COLO829 (cell line): Measurements from ENCODE around the gene PLA2G4C.

ENCODE experiments used
- DNase-seq: peaks from one replicate; pipeline ENCODE4 v3.0.0; 2012; ENCODE audit warnings: low spot score

Gene PLA2G4C, protein sequence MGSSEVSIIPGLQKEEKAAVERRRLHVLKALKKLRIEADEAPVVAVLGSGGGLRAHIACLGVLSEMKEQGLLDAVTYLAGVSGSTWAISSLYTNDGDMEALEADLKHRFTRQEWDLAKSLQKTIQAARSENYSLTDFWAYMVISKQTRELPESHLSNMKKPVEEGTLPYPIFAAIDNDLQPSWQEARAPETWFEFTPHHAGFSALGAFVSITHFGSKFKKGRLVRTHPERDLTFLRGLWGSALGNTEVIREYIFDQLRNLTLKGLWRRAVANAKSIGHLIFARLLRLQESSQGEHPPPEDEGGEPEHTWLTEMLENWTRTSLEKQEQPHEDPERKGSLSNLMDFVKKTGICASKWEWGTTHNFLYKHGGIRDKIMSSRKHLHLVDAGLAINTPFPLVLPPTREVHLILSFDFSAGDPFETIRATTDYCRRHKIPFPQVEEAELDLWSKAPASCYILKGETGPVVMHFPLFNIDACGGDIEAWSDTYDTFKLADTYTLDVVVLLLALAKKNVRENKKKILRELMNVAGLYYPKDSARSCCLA

DNA sequence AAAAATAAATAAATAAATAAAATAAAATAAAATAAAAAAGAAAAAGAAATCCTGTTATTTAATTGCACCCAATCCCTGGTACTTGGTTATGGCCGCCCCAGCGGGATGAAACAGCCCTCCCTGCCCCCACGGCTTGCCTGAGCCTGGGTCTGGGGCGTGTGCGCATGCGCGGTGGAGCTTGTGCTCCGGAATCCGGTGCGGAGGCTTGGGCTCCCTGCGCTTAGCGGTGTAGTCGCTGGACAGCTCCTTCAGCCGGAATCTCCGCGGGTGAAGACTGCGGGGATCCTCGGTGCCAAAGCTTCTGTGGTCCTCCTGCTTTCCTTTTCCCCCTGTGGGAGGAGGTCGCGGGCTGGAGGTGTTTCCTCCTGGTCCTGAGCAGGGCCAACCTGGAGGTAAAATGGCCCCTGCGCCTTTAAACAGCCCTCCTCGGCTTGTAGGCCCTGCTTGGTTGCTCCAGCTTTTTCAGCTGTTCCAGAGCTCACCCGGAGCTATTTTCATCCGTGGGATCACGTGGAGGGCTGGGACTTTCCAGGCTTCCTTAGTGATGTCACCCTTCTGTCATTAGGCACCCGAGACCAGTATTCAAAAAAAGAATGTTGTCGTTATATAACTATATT, at the start of gene PLA2G4C:
Gene PLA2G4C (minus strand): TSS at position 468 of the 617 bp plus-strand sequence. CDS start 4,288 bp downstream, outside the sequence.
- DNase-seq, result peak; percentile 93

DNA sequence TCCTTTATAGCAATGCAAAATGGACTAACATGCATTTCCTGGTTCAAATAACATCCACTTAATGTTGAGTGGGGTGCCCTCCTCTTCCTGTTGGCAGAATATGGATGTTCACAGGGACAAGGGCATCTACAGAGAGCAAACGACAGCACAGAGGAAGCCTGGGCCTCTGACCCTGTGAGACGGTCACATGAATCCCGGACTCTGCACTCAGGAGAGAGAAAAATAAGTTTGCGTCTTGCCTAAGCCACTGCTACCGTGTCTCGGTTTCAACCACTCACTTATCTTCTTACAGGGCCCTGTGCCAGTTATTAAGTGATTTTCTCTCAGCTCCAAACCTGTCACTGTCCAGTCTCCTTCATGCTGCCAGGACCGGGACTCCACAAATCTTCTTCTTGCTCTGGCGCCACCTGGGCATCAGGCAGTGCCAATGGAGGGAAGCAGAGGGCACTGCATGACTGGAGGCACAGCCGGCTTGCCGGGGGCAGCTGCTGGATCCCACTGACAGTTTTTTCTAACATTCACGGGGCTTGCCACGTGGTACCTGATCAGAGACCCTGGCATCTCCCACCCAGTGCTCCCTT, 47.7 kb upstream of the PLA2G4C start:
- no peak for DNase-seq

DNA sequence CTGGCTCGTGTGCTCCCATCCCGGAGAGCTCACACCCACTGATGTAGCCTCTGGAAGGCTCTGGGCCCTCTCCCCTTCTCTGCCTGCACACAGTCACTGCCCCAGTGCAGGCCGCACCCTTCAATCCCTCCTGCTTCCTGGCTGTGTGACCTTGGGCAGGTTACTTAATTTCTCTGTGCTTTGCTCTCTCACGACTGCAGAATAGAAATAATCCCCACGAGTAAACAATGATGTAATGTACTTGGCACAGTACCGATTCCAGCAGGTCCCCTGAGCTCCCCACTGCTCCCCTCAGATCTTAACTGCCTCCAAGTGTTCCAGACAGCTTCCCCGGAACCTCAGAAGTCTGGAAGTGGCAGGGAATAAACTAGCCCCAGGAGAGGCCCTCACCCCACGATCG, 43.4 kb upstream of the PLA2G4C start:
- DNase-seq, result no peak

DNA sequence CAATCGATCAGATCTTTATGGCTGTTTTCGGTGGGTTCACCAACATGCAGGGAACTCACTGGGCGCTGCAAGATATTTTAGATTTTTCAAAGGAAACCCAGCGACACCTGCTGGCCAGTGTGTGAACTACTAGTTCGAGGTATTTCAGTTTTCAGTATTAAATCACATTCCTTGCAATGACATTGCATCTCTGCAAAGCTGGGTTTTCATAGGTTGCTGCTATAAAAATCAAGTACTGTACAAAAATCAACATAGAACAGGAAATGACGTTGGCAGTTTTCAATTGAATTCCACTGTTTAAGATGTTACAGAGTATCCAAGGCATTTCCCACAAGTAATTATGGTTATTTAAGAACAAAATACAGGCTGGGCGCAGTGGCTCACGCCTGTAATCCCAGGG, 41.9 kb upstream of the PLA2G4C start:
- DNase-seq, result peak; percentile 75

DNA sequence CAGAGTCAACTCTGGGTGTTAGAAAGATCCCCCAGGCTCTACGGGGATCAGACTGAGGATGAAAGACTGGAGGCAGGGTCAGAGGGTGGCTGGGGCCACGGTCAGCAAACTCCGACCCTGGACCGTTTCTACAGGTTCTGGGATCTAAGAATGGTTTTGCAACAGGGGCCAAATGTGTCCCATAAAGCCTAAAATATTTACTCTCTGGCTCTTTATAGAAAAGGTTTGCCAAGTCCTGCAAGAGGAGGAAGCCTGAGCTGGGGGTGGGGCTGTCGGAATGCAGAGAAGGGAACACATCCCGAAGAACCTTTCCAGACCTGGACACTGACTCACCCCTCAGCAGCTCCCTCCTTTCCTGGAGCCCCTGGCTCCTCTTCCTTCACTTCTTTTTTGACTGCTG, 38.8 kb upstream of the PLA2G4C start:
- no peak for DNase-seq

DNA sequence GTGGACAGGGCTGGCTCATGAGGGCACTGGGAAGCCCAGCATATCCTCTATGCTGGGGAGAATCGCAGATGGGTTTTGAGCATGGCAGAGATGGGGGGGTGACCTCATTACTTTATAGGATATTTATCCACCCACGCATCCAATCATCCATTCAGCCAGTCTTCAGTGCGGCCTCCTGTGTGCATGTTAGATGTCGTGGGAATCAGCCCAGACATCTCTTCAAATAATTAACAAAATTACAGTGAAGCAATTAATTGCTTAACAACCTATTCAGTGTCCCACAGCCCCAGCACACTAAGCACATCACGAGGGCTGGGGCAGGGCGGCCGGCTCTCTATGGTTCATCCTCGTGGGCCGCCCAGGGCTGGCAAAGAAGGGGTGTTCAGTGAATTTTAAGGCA, 38.0 kb upstream of the PLA2G4C start:
- no peak for DNase-seq

DNA sequence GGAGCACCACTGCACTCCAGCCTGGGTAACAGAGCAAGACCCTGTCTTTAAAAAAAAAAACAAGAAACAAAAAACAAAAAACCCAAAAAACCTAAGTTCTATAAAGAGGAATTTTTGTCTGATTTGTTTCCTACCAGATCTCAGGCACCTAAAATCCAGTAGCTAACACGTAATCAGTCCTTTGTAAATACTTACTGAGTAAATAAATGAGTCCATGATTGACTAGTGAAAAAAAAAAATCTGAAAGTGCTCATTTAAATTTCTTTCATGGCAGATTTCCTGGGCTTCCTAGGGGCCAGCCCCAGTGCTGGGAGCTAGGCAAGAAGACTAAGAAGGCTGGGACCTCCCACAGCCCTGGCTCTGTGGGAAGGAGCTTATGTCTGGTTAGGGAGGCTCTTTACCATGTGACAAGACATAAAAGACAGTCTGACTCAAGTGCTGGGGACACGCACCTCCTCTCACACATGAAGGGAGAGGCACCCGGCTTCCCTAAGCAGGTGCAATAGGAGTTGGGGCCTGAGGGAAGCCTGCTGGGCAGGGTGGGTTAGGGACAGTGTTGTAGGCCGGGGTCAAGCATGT, 37.1 kb upstream of the PLA2G4C start:
- DNase-seq, result no peak

DNA sequence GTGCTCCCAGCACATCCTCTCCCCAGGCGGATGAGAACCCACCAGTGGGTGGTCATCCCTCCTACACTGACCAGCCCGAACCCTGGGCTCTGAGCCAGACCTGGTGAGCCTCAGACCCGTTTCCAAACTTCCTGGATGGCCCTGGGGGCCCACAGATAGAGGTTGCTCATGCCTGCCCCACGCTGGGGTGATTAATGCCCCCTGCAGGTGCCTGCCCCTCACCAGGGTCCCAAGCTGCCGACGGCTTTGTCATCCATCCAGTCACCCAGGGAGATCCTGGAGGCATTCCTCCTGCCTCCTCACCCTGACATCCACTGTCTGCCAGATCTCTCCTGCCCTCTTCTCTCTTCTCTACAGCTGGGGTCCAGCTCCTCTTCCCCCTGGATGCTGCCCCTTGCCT, 28.4 kb upstream of the PLA2G4C start:
- DNase-seq, result no peak

DNA sequence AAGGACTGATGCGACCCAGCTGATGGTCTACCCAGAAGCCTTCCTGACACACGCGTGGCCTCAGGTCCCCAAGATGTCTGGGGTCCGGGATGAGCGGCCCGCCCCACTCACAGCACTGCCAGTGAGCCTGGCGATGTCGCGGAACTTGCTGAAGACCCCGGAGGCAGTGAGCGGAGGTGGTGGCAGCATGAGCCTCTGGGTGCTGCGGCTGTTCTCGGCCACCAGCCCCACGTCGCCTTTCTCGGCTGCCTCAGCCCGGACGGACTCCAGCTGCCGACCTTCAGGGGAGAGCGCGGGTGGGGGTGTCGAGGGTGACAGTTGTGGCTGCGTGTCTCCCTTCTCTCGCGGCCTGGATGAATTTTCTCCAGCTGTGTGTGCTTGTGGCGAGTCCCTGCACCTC, 26.8 kb upstream of the PLA2G4C start:
- DNase-seq, result no peak

DNA sequence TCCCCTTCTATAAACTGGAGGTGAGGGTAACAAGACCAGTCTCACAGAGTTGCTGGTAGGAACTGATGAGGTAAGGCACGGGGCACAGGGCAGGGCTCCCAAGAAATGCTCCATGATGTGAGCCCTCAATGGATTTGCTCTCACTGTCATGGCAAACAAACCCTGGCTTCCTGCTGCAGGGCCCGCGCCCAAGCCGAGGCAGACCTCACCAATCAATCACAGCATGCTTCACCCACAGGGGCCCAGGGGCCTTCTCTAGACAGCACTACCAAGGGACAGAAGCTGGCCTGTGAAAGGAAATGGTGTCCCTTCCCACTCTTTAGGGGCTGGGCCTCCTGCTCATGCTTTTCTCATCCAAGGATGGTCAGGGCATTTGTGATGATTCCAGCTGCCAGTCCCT, 25.9 kb upstream of the PLA2G4C start:
- no peak for DNase-seq

DNA sequence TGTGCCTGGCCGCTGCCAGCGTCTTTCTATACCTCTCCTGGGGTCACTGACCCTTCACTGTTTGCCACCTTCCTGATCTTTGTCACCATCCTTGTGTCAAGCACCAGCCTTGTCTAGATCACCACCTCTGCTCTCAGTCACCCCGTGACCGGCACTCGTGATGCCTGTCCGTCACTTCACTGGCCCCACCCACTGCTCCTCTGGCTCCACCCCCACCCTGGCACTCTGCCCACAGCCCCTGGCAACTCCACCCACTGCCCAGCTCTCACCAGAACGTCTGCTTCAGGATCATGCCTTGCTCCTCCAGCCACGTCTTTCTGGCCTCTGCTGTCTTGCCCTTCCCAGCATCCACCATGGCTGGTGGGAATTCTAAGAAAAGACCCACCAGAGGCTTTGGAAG, 24.8 kb upstream of the PLA2G4C start:
- peak; percentile 71 for DNase-seq

DNA sequence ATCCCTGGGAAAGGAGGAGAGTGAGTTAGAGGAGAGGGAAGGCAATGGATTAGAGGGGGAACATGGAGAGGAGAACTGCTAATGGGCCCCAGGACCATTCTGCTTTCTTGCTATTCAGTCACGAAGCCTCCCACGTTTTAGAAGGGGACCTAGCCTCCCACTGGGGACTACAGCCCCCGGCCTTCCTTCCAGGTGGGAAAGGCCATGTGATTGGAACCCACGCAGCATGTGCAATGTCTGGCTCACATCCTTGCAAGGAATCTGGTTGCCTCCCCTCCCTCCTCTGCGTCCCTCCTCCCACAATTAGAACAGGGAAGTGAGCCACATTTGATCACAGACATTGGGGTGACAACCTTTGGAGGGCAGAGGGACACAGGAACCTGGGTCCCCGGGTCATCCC, 22.5 kb upstream of the PLA2G4C start:
- no peak for DNase-seq

DNA sequence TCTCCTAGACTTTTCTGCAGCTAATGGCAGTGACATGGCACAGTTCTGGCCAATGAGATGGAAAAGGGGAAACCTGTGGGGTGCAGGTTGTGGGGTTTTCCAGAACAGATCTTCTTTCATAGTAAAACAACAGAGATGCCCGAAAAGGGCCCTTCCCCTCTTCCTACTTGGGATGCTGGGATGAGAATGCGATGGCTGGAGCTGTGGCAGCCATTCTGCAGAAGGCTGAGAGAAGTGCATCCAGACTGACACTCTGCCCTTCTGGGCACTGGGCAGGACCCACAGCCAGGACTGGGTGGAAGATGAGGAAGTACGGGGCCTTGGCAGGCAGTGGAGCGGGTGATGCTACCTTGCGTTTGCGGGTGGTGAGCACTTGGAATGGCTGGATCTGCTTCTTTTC, 16.9 kb upstream of the PLA2G4C start:
- DNase-seq, result no peak

DNA sequence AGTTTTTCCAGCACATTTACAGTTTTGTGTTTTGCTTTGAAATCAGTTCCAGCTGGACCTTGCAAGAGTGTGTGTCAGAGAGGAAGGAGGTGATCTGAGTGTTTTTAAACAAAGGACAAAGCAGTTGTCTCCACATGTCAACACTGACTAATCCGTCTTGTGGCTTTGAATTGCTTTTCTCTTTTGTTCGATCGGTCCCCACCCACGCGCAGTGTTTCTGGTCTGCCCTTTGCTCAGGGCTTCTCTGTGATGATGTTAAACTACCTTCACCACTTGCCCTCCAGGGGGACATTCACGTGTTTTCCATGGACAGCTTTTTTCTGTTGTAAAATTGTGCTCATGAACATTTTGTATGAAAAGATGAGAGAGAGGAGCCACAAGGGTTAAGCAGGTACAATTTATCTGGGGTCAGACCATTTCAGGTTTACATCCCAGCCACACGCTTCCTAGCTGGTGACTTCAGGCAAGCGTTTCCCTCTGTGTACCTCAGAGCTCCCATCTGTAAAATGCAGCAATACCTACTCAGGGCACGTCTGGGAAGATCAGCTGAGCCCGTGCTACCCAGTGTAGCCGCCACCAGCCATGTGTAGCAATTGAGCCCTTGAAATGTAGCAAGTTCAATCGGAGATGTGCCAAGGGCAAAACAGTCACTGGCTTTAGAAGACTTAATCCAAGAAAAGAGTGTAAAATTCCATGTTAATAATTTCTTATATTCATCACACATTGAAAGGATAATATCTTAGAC, 13.5 kb upstream of the PLA2G4C start:
- peak; percentile 84 for DNase-seq

DNA sequence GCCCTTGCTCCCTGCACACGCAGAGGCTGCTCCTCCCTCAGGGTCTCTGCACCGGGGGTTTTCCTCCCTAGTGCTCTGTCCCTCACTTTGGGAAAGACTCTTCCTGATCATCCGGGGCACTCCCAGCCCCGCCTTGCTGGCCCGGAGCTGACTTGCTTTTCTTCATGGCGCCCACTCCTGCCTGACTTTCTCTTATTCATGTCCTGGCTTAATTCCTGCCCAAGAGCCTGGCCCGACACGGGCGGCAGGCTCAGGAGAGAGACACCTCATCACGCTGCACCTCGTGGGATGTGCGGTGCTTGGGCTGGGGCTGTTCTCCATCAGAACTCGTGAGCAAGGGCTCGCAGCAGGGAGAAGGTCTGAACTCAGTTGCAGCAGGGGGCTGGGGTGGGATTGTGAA, 11.8 kb upstream of the PLA2G4C start:
- no peak for DNase-seq

DNA sequence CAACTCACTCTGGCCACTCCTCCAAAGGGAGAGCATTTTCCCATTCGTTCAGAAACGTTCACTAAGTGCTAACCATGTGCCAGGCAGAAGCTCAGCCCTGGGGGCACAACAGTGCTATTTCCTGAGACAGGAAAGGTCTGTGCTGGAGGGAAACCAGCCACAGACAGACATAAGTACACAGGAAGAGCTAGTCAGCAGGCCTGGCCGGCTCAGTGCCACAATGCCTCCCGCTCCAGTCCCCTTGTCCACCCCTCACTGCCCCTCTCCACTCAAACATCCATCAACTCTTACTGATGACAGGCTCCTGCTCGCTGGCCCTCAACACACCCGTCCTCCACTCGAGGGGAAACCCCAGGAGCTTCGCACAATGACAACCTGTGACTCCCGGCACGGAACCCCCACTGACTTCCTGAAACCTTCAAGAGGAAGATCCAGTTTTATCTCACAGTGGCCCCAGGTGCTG, 11.3 kb upstream of the PLA2G4C start:
- peak; percentile 75 for DNase-seq

DNA sequence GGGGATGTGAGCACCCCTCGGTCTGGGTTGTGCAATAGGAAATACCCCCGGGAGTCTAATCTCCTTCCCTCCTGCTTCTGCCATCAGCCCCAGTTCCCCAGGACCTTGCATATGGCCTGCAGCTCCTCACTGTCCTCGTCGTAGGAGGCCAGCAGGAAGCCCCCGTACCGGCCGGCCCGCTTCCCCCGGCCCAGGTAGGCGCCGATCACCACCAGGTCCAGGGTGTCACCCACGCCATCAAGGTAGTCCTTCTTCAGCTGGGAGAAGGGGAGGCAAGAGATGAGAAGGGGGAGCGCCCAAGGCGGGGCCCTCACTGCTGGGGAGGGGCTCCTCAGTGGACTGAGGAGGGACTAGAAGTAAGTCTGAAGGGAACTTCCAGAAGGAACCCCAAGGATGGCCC, 10.4 kb upstream of the PLA2G4C start:
- no peak for DNase-seq

DNA sequence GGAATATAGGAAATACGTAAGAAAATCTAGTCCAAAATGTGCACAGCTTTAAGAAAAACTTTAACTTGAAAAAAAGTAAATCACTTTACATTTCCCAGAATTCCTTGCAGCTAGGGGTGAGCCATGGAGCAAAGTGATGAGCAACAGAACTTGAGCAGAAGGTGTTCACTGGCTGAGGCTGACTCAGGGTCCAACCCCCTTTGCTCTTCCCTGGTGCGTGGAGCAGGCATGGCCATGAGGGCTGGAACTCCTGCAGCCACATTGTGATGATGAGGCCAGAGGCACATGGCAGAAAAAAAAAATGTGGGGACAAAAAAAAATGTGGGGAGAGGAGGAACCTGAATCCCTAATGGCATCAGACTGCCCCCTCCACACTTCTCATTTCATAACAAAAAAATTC, 9.9 kb upstream of the PLA2G4C start:
- no peak for DNase-seq

DNA sequence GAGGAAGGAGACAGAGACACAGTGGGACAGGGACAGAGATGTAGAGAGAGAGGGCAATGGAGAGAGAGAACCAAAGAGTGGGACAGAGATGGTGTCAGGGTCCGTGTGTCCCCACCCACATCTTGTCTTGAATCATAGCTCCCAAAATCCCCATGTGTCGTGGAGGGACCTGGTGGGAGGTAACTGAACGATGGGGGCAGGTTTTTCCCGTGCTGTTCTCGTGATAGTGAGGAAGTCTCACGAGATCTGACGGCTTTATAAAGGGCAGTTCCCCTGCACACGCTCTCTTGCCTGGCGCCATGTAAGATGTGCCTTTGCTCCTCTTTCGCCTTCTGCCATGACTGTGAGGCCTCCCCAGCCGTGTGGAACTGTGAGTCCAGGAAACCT, 7.5 kb upstream of the PLA2G4C start:
- DNase-seq, result no peak

DNA sequence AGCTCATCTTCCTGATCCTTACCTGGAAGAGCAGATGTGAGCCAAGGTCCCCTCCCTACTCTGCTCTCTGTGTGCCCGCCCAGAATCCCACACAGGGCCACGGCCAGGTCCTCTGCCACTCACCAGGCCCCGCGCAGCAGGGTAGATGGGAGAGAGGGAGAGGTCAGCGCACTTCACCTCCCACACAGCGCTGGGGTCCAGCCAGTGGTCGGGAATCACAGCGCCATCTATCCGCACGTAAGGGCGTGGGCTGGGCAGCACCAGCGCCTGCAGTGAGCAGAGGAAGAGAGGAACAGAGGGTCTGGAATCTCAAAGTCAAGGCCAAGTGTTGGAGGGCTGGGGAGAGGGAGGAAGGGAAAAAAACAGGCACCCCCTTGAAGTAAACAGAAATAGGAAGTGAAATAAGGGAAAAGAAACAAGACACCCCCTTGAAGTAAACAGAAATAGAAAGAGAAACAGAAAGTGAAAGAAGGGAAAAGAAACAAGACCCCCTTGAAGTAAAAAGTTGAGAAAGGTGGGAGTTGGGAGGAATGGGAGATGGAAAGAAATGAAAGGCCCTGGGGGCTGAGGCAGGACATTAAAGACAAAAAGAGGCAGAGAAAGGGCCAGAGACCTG, 7.0 kb upstream of the PLA2G4C start:
- DNase-seq, result no peak

DNA sequence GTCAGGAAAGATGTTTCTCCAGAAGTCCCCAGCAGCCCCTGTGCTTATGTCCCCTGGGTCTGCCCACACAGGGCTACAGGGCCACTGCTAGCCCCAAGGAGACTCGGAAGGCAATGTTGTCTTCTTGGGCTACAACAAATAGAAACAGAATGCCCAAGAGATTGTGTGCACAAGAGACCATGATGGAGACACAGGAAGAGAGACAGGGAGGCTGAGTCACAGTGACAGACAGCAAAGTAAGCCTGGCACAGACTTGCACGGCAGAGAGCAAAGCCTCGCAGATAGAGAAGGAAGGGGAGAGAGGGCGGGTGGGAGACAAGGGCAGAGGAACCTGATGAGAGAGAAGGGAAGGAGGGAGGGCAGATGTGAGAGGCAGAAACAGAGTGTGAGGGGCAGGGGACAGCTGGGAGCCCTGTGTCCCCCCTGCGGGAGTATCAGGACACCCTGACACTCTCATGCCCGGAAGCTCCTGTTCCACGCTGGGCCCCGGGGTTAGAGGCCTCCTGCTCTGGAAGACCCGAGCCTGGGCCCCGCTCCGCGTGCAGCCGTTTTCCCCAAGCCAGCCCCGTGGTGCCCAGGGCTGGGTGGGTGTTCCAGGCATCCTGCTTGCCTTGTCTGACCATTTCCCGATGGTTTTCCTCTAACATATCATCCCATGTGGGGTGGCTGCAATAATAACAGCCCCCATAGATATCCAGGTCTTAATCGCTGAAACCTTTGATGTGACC, 2.7 kb upstream of the PLA2G4C start:
- DNase-seq, result no peak
